Activated CD4-positive, alpha-beta memory T cell treated with anti-CD3 and anti-CD28 coated beads, Interleukin-2, amount 10 ng/mL, durations not matched to agents 7 days and 5 days (primary cell): ENCODE results near the gene ENG. TPM values are rescaled to one million over a fixed set of nuclear protein-coding genes. Genes with fewer than 3 reads are reported as not detected.

Source experiments
- CTCF ChIA-PET: fragments of 350-600 bp; sonication (Branson Sonifier 250); formaldehyde crosslinking; loops from one replicate; lab custom pipeline; 2021; ENCODE audit warnings: antibody characterized with exemption, inconsistent platforms; lab: Charles Lee
- POLR2A ChIA-PET: fragments of 350-600 bp; sonication (Branson Sonifier 250); formaldehyde crosslinking; loops from one replicate; lab custom pipeline; 2021; ENCODE audit warnings: antibody characterized with exemption; lab: Charles Lee
- DNase-seq: peaks from one replicate; pipeline ENCODE4 v3.0.0-alpha.2; 2020
- H3K27ac Mint-ChIP-seq: one replicate; pipeline ENCODE4 v1.8.0; 2021; ENCODE audit warnings: mild to moderate bottlenecking, mixed read lengths
- H3K27me3 Mint-ChIP-seq: one replicate; pipeline ENCODE4 v1.8.0; 2021; ENCODE audit warnings: mixed read lengths
- H3K36me3 Mint-ChIP-seq: one replicate; pipeline ENCODE4 v1.8.0; 2021; ENCODE audit warnings: low read depth, mixed read lengths
- H3K4me1 Mint-ChIP-seq: one replicate; pipeline ENCODE4 v1.8.0; 2021; ENCODE audit warnings: mixed read lengths
- H3K4me3 Mint-ChIP-seq: one replicate; pipeline ENCODE4 v1.8.0; 2021; ENCODE audit warnings: mild to moderate bottlenecking, mixed read lengths
- H3K9me3 Mint-ChIP-seq: one replicate; pipeline ENCODE4 v1.8.0; 2021; ENCODE audit warnings: mixed read lengths
- total RNA-seq, 2 experiments: library from RNA; stranded (reverse); gene quantifications; one replicate each; pipeline ENCODE4 v1.2.3, GENCODE V29; 2021

Gene ENG
- total RNA-seq, 2 experiments from 2014 or later: 13.1 to 14.1 TPM

DNA sequence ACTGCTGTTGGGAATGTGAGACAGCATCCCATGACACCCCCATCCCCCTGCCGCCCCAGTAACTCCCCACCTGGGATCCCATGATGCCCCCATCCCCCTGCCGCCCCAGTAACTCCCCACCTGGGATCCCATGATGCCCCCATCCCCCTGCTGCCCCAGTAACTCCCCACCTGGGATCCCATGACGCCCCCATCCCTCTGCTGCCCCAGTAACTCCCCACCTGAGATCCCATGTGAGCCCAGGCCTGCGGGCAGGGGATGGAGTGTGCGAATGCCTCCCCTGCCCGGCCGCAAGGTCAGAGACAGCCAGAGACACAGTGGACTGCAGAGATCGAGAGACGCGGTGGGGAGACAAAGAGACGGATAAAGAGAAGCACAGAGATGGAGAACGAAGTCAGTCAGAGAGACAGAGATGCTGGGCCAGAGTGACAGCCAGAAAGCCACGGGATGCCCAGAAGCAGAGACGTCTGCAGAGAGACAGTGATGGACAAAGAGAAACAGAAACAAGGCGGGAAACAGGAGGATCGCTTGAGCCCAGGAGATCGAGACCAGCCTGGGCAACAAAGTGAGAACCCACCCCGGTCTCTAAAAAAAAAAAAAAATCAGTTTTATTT, 77.0 kb downstream of the ENG start:
- peak; percentile 32 for DNase-seq
- Mint-ChIP-seq H3K9me3 (no peaks in the 10 kb centered on the region), H3K4me1 (peaks cover 64% of the 10 kb centered on the region), H3K4me3 (peak overlapping the region; percentile 100), H3K36me3 (peaks cover 38% of the 10 kb centered on the region), H3K27ac (peak overlapping the region; percentile 99), H3K27me3 (no peaks in the 10 kb centered on the region)
- ChIA-PET POLR2A (interaction anchor here (0.9 to 1.9 kb wide), 4 partner anchors 8 to 42 kb away, joined by 3 to 10 read pairs (median 6); partner anchors contain the start of gene TOR2A), CTCF (interaction anchor here (0.8 to 3.0 kb wide), 3 partner anchors 10 to 42 kb away, joined by 3 to 19 read pairs (median 5); partner anchors contain the start of gene TOR2A)

DNA sequence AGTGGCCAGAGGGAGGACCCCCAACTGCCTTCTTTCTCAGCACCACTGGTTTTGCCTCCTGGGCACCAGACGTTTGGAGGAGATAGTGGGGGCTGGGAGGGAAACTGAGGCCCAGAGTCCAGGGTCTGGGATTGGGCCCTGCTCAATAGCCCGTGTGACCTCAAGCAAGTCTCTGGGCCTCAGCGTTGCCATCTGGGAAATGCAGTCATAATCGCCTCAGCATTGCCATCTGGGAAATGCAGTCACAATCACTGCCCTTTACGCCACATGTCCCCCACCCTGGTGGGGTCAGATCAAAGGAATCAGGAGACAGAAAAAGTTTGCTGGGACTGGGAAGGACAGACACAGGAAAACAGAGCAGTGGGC, 77.6 kb downstream of the ENG start:
- peaks cover 44% of the 10 kb centered on the region for H3K36me3 Mint-ChIP-seq
- POLR2A ChIA-PET: interaction anchor here (0.9 to 1.5 kb wide), 7 partner anchors 8 to 139 kb away, joined by 3 to 19 read pairs (median 3); partner anchors contain the start of genes CDK9, PTRH1 and TTC16
- peak overlapping the region; percentile 100 for H3K4me3 Mint-ChIP-seq
- CTCF ChIA-PET: interaction anchor here (0.9 to 2.5 kb wide), 5 partner anchors 8 to 42 kb away, joined by 3 to 15 read pairs (median 7); partner anchors contain the start of genes CDK9 and TOR2A
- DNase-seq: peak; percentile 36
- H3K4me1 Mint-ChIP-seq: peaks cover 63% of the 10 kb centered on the region
- no peaks in the 10 kb centered on the region for H3K9me3 Mint-ChIP-seq
- H3K27ac Mint-ChIP-seq: peak overlapping the region; percentile 99
- no peaks in the 10 kb centered on the region for H3K27me3 Mint-ChIP-seq

DNA sequence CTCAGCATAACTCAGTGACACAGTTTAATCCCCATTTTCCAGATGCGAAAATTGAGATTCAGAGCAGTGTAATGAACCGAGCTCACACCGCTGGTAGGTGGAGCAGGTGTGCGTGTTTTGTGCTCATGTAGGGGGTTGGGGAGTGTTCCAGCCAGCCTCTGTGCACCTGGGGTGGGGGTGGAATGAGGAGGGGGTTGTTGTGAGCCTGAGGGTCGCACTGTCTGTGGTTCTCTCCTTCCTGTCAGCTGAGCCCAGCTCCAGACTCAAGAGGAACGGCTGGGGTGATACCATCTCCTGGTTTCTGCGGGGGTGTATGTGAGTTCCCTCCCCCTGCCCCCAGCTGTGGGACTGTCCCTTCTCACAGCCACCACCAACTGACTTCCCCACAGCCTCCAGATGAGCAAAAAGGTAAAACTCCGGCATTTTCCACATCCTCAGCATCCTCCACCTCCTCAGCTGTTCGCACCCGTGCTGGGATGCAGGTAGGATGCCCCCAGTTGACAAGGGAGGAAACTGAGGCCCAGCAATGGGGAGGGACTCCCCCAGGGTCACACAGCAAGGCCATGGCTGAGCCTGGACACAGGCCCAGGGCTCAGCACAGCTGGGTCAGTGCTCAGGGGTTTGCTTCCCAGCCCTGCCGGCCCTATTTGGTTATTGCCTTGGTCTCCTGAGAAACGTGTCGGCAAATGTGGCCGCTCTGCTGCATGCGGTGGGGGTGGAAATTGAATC, 78.1 kb downstream of the ENG start:
- Mint-ChIP-seq H3K27ac (peak overlapping the region; percentile 99), H3K4me1 (peaks cover 63% of the 10 kb centered on the region), H3K9me3 (no peaks in the 10 kb centered on the region), H3K4me3 (peak overlapping the region; percentile 100), H3K27me3 (no peaks in the 10 kb centered on the region), H3K36me3 (peaks cover 50% of the 10 kb centered on the region)
- DNase-seq: peak; percentile 85
- ChIA-PET CTCF (interaction anchor here (0.9 to 2.5 kb wide), 5 partner anchors 9 to 42 kb away, joined by 3 to 15 read pairs (median 7); partner anchors contain the start of genes CDK9 and TOR2A), POLR2A (interaction anchor here (0.9 to 1.5 kb wide), 9 partner anchors 9 to 140 kb away, joined by 3 to 19 read pairs (median 3); partner anchors contain the start of genes CDK9, FPGS, PTRH1 and TOR2A)

DNA sequence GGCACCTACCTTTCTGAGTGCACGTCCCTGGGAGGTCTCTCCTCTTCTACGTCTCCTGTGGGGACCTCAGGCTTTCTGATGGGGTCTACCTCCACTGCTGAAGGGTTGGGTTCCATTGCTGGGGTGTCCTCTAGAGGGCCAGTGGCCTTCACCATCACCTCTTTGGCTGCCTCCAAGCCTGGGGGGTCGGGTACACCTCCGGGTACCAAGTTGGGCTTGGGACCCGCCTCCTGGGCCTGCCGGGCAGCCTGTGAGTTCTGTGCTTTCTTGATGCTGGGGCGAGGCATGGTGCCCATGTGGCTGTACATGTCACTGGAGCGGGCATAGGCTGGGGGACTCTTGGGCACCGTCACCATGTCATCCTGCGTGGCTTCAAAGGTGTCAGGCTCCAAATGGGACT, 80.5 kb downstream of the ENG start:
- Mint-ChIP-seq H3K9me3 (no peaks in the 10 kb centered on the region), H3K36me3 (peaks cover 70% of the 10 kb centered on the region), H3K4me3 (no peak overlapping the region), H3K4me1 (peaks cover 63% of the 10 kb centered on the region), H3K27me3 (no peaks in the 10 kb centered on the region), H3K27ac (no peak overlapping the region)
- ChIA-PET POLR2A (interaction anchor here (1.2 kb wide), 1 partner anchor 11 kb away, joined by 4 read pairs; no protein-coding TSS in a partner anchor), CTCF (interaction anchor here (1.2 kb wide), 1 partner anchor 11 kb away, joined by 3 read pairs; no protein-coding TSS in a partner anchor)
- DNase-seq: no peak

DNA sequence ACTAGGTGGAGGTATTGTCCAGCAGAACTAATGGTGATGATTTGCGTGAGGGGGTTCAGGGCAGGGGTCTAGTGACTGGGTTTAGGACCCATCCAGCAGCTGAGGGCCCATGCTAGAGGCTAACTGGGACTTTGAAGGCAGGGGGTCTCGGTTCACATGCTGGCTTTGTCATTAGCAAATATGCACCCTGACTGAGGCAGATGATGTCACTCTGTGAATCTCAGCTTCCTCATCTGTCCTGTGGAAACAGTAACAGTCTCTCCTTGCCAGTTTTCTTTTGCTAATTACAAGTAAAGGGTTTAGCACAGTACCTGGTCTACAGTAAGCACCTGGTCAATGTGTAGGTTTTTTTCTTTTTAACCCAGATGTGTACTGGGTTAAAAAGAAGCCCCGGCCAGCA, 81.2 kb downstream of the ENG start:
- H3K4me3 Mint-ChIP-seq: no peak overlapping the region
- H3K36me3 Mint-ChIP-seq: peaks cover 74% of the 10 kb centered on the region
- no peak for DNase-seq
- ChIA-PET CTCF (interaction anchor here (1.2 to 3.4 kb wide), 3 partner anchors 11 to 96 kb away, joined by 3 to 25 read pairs (median 7); partner anchors contain the start of gene TOR2A), POLR2A (interaction anchor here (1.2 kb wide), 1 partner anchor 11 kb away, joined by 4 read pairs; no protein-coding TSS in a partner anchor)
- H3K27ac Mint-ChIP-seq: no peak overlapping the region
- H3K9me3 Mint-ChIP-seq: no peaks in the 10 kb centered on the region
- peaks cover 68% of the 10 kb centered on the region for H3K4me1 Mint-ChIP-seq
- no peaks in the 10 kb centered on the region for H3K27me3 Mint-ChIP-seq

DNA sequence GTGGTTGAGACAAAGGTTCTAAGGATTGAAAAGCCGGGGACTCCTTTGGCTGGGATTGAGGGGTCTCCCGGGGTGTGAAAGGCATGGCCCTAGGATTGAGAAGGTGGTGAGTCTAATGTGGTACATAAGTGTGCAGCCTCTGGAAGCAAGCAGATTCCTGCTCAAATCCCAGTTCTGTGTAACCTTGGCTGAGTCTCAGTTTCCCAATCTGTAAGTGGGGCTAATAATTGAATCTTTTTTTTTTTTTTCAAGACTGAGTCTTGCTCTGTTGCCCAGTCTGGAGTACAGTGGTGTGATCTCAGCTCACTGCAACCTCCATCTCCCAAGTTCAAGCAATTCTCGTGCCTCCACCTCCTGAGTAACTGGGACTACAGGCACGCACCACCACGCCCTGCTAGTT, 81.9 kb downstream of the ENG start:
- Mint-ChIP-seq H3K27ac (peak overlapping the region; percentile 35), H3K4me3 (no peak overlapping the region), H3K4me1 (peaks cover 73% of the 10 kb centered on the region), H3K36me3 (peaks cover 75% of the 10 kb centered on the region), H3K27me3 (no peaks in the 10 kb centered on the region), H3K9me3 (no peaks in the 10 kb centered on the region)
- DNase-seq: no peak
- ChIA-PET CTCF (interaction anchor here (1.2 to 7.8 kb wide), 5 partner anchors 10 to 149 kb away, joined by 3 to 90 read pairs (median 11); partner anchors contain the start of genes CDK9 and TOR2A), POLR2A (interaction anchor here (4.6 kb wide), 1 partner anchor 13 kb away, joined by 77 read pairs; the partner anchor contains the start of gene CDK9)

DNA sequence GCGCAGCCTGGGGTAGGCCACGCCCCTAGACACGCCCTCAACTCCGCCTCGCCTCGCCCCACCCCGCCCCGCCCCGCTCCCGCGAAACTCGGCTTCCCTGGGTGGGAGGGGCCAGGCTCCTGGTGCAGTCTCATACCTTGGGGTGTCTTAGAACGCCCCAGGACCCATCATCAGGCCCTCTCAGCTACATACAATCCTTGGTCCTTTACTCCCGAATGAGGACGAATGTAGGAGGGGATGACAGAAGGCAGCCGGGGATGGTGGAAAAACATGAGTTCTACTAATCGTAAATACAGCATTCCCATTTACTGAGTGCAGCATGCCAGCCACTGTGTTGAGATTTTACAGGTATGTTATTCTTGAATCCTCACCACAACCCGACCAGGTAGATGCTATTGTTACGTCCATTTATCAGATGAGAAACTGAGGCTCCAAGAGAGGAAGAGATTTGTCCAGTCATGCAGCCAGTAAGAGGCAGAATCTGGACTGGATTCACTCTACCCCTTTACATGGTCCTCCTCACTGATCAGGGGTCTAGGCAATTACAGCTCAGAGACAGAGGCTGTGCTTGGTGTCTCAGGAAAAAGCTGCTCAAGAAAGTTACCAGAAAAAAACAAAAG, 82.8 kb downstream of the ENG start:
- POLR2A ChIA-PET: interaction anchor here (0.9 to 4.6 kb wide), 11 partner anchors 8 to 134 kb away, joined by 3 to 77 read pairs (median 5); partner anchors contain the start of genes CDK9 and TOR2A
- peak overlapping the region; percentile 89 for H3K27ac Mint-ChIP-seq
- CTCF ChIA-PET: interaction anchor here (0.8 to 7.8 kb wide), 9 partner anchors 11 to 171 kb away, joined by 3 to 90 read pairs (median 6); partner anchors contain the start of genes CDK9, PTRH1, TOR2A and TTC16
- no peaks in the 10 kb centered on the region for H3K27me3 Mint-ChIP-seq
- no peaks in the 10 kb centered on the region for H3K9me3 Mint-ChIP-seq
- H3K36me3 Mint-ChIP-seq: peaks cover 75% of the 10 kb centered on the region
- DNase-seq: no peak
- H3K4me3 Mint-ChIP-seq: peak overlapping the region; percentile 86
- peaks cover 81% of the 10 kb centered on the region for H3K4me1 Mint-ChIP-seq

DNA sequence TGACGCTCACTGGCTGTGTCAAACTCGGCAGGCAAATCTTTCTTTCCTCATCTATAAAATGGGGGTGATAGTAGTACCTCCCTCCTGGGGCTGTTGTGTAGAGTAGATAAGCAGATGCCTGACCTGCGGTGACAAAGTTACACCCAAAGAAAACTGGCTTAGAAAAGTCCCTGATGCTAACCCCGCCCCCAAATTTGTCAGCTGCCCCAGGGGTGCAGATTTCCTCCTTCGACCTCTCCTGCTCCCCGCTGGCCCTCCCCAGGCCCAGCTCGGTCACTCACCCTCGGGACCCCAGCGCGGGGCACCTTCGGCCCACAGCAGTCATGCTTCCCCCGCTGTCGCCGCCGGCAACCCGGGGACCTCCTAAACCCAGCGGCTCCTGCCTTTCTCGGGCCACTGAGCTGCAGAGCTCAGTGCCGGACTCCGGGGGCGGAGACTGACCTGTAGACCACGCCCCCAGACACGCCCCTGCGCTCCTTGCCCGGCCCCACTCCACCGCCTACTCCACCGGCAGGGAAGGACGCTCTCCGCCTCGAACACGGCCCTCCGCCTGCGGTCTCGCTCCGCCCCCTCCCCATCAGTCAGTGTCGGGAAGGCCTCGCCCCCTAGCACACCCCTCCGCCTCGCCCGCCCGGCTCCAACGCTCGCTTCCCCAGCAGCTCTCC, 83.4 kb downstream of the ENG start:
- Mint-ChIP-seq H3K36me3 (peaks cover 74% of the 10 kb centered on the region), H3K4me3 (peak overlapping the region; percentile 86)

DNA sequence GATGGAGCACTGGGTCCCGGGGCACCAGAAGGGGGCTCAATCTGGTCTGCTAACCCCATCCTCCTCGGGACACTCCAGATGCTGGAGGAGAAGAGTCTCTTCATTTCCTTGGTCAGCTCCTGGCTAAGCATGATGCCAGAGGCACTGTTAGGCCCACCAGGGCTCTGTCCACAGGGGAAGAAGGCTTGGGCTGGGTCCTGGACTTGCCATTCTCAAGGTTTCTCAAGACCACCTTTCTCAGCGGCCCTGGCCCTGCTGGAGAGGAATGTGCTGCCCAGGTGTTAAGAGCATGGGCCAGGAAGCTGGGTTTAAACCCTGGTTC, 83.9 kb downstream of the ENG start:
- Mint-ChIP-seq H3K4me1 (peaks cover 84% of the 10 kb centered on the region), H3K9me3 (no peaks in the 10 kb centered on the region), H3K27me3 (no peaks in the 10 kb centered on the region), H3K4me3 (peak overlapping the region; percentile 86), H3K27ac (peak overlapping the region; percentile 89), H3K36me3 (peaks cover 79% of the 10 kb centered on the region)
- ChIA-PET CTCF (interaction anchor here (0.9 to 7.8 kb wide), 7 partner anchors 10 to 172 kb away, joined by 3 to 90 read pairs (median 6); partner anchors contain the start of genes CDK9, PTRH1, TOR2A and TTC16), POLR2A (interaction anchor here (0.6 to 4.6 kb wide), 13 partner anchors 9 to 142 kb away, joined by 3 to 77 read pairs (median 5); partner anchors contain the start of genes CDK9, FPGS and TOR2A)
- no peak for DNase-seq

More for the DNA sequence above, 83.4 kb downstream of the ENG start:
- H3K9me3 Mint-ChIP-seq: no peaks in the 10 kb centered on the region
- ChIA-PET CTCF (interaction anchor here (0.8 to 7.8 kb wide), 9 partner anchors 10 to 172 kb away, joined by 3 to 90 read pairs (median 6); partner anchors contain the start of genes CDK9, PTRH1, TOR2A and TTC16), POLR2A (interaction anchor here (0.6 to 4.6 kb wide), 13 partner anchors 9 to 141 kb away, joined by 3 to 77 read pairs (median 5); partner anchors contain the start of genes CDK9 and TOR2A)
- peak overlapping the region; percentile 89 for H3K27ac Mint-ChIP-seq
- peak; percentile 98 for DNase-seq
- peaks cover 81% of the 10 kb centered on the region for H3K4me1 Mint-ChIP-seq
- no peaks in the 10 kb centered on the region for H3K27me3 Mint-ChIP-seq

DNA sequence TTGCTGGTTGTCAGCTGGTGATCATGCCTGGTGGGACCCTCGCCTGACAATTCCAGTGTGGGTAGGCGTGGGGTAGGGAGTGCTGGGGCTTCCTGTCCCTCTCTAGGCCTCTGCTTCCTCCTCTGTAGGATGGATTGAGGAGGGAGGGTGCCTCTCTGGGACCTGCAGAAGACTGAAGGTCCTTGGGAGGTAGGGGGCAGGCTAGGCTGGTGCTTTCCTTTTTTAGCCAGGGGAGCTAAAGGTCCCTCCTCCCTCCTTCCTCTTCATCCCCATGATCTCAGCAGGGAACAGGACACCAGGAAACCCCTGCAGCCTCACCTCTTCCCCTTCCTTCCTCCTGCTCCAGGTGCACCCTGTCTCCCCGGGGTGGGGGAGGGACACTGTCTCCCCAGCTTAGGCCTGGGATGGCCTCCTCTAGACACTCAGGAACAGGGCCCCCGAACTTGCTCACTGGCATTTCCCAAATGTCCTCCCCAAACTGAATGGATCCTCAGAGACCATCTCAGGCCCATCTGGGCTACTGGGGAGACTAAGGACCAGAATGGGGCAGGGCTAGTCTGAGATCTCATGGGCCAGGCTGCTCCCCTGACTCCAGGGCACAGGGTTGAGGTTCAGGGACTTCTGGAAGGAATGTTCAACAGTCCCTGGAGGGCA, 84.4 kb downstream of the ENG start:
- Mint-ChIP-seq H3K27me3 (no peaks in the 10 kb centered on the region), H3K9me3 (no peaks in the 10 kb centered on the region), H3K4me3 (peak overlapping the region; percentile 86), H3K4me1 (peaks cover 88% of the 10 kb centered on the region), H3K36me3 (peaks cover 84% of the 10 kb centered on the region), H3K27ac (peak overlapping the region; percentile 89)
- ChIA-PET POLR2A (interaction anchor here (0.9 to 4.6 kb wide), 9 partner anchors 8 to 142 kb away, joined by 3 to 77 read pairs (median 5); partner anchors contain the start of genes CDK9, FPGS, SH2D3C and TOR2A), CTCF (interaction anchor here (1.4 to 7.8 kb wide), 4 partner anchors 13 to 151 kb away, joined by 6 to 90 read pairs (median 18); partner anchors contain the start of genes CDK9 and TOR2A)
- DNase-seq: no peak

DNA sequence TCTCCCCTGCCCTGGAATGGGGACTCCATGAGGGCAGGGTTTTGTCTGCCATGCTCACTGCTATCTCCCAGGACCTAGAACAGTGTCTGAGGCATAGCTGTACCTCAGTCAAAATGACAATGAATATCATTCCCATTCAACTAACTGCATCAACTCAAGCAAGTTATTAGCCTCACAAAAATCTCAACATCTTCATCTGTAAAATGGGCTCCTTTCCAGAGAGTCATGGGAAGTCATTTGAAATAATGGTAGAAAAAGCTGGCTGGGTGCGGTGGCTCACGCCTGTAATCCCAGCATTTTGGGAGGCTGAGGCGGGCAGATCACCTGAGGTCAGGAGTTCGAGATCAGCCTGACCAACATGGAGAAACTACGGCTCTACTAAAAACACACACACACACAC, 85.4 kb downstream of the ENG start:
- no peaks in the 10 kb centered on the region for H3K9me3 Mint-ChIP-seq
- no peaks in the 10 kb centered on the region for H3K27me3 Mint-ChIP-seq
- no peak for DNase-seq
- peaks cover 85% of the 10 kb centered on the region for H3K4me1 Mint-ChIP-seq
- H3K36me3 Mint-ChIP-seq: peaks cover 89% of the 10 kb centered on the region
- H3K4me3 Mint-ChIP-seq: peak overlapping the region; percentile 12
- POLR2A ChIA-PET: interaction anchor here (1.0 to 4.6 kb wide), 5 partner anchors 9 to 135 kb away, joined by 3 to 77 read pairs (median 6); partner anchors contain the start of genes CDK9, SH2D3C and TOR2A
- H3K27ac Mint-ChIP-seq: peak overlapping the region; percentile 78
- CTCF ChIA-PET: interaction anchor here (7.8 kb wide), 1 partner anchor 13 kb away, joined by 90 read pairs; the partner anchor contains the start of gene CDK9
